ENCODE measurements around the gene SARM1. TPM values are rescaled to one million over a fixed set of nuclear protein-coding genes. Genes with fewer than 3 reads are reported as not detected.

The SARM1 gene
- total RNA-seq, 6 donors from 2014 or later, result 10.3 to 33.5 (median 13.9) TPM

- Histone ChIP-seq H3K9me3 (no peaks in the 10 kb centered on the region), H3K4me3 (no peak overlapping the region), H3K4me1 (peaks cover 21 to 33% (median 24%) of the 10 kb centered on the region in 4 donors), H3K27ac (no peak overlapping the region), H3K36me3 (peaks cover 12 to 50% (median 34%) of the 10 kb centered on the region in 4 donors), H3K27me3 (no peaks in the 10 kb centered on the region)
- TF ChIP-seq CTCF (IDR thresholded peaks at IDR 0.05), result no peak
- no peak for TF ChIP-seq EP300 (IDR thresholded peaks at IDR 0.05)
- no peak for TF ChIP-seq POLR2AphosphoS5 (IDR thresholded peaks at IDR 0.05)
- TF ChIP-seq POLR2A (IDR thresholded peaks at IDR 0.05), result no peak
- 88 to 95% methylated on average over 6 of the region's 6 CpGs for WGBS, 2 donors
- DNase-seq (no peak), ATAC-seq (ENCODE audit: low FRiP score in 2 of 2) (no peak)
Observed at GRCh38 chr17:28331891-28332420, 39.5 kb upstream of the SARM1 start.

GRCh38 chr17:28333083-28333746, 38.3 kb upstream of the SARM1 start:
- Histone ChIP-seq H3K4me3 (no peak overlapping the region), H3K9me3 (no peaks in the 10 kb centered on the region), H3K27me3 (no peaks in the 10 kb centered on the region), H3K4me1 (peaks cover 33 to 45% (median 35%) of the 10 kb centered on the region in 4 donors), H3K36me3 (peaks cover 11 to 40% (median 28%) of the 10 kb centered on the region in 4 donors), H3K27ac (peak overlapping the region in 1 of 4 donors; percentile 94)
- DNase-seq (no peak), ATAC-seq (ENCODE audit: low FRiP score in 2 of 2) (no peak)
- no peak for TF ChIP-seq EP300 (IDR thresholded peaks at IDR 0.05)
- TF ChIP-seq POLR2AphosphoS5 (IDR thresholded peaks at IDR 0.05), result no peak
- TF ChIP-seq CTCF (IDR thresholded peaks at IDR 0.05), result no peak
- TF ChIP-seq POLR2A (IDR thresholded peaks at IDR 0.05), result no peak
- WGBS, 2 donors, result 54 to 90% methylated on average over 1 of the region's 1 CpG

DNA sequence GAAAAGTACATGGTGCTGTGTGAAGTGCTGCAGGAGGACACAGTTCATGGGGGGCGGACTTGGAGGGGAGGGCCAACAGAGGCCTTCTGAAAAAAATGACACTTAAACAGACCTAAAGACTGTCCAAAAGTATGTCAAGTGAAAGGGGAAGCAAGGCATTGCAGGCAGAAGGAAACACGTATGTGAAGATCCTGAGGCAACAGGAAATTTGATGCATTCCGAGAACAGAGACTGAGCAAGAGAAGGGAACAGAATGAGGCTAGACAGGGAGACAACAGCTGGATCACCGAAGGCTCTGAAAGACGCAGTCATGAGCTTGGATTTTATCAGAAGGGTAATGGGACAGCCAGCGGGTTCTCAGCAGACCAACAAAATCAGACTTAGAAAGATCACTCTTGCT, 37.3 kb upstream of the SARM1 start:
- no peaks in the 10 kb centered on the region for H3K27me3 ChIP-seq
- WGBS, 2 donors, result 47 to 48% methylated on average over 6 of the region's 6 CpGs
- peaks cover 36 to 53% (median 37%) of the 10 kb centered on the region in 4 donors for H3K4me1 ChIP-seq
- peaks cover 3 to 31% (median 21%) of the 10 kb centered on the region in 4 donors for H3K36me3 ChIP-seq
- no peak for DNase-seq
- H3K27ac ChIP-seq, result peak overlapping the region; percentile 94 to 97 (median 96)
- ATAC-seq (ENCODE audit: low FRiP score in 2 of 2), result no peak
- no peak for TF ChIP-seq POLR2AphosphoS5 (IDR thresholded peaks at IDR 0.05)
- TF ChIP-seq POLR2A (IDR thresholded peaks at IDR 0.05), result no peak
- no peak for TF ChIP-seq EP300 (IDR thresholded peaks at IDR 0.05)
- no peak for TF ChIP-seq CTCF (IDR thresholded peaks at IDR 0.05)
- H3K4me3 ChIP-seq, result peak overlapping the region in 3 of 4 donors; percentile 86 to 95 (median 87)
- no peaks in the 10 kb centered on the region for H3K9me3 ChIP-seq

- H3K27me3 ChIP-seq, result no peaks in the 10 kb centered on the region
- no peaks in the 10 kb centered on the region for H3K9me3 ChIP-seq
- peaks cover 4 to 31% (median 18%) of the 10 kb centered on the region in 4 donors for H3K36me3 ChIP-seq
- ATAC-seq (ENCODE audit: low FRiP score in 2 of 2), result no peak
- peaks cover 36 to 59% (median 41%) of the 10 kb centered on the region in 4 donors for H3K4me1 ChIP-seq
- H3K27ac ChIP-seq, result peak overlapping the region; percentile 94 to 97 (median 96)
- TF ChIP-seq EP300 (IDR thresholded peaks at IDR 0.05) (no peak), POLR2AphosphoS5 (IDR thresholded peaks at IDR 0.05) (no peak)
- no peak for DNase-seq
- WGBS, 2 donors, result 8 to 16% methylated on average over 12 to 18 of the region's 18 CpGs
- peak overlapping the region; percentile 86 to 95 (median 90) for H3K4me3 ChIP-seq
Observed at GRCh38 chr17:28334666-28335200, 36.8 kb upstream of the SARM1 start.

DNA sequence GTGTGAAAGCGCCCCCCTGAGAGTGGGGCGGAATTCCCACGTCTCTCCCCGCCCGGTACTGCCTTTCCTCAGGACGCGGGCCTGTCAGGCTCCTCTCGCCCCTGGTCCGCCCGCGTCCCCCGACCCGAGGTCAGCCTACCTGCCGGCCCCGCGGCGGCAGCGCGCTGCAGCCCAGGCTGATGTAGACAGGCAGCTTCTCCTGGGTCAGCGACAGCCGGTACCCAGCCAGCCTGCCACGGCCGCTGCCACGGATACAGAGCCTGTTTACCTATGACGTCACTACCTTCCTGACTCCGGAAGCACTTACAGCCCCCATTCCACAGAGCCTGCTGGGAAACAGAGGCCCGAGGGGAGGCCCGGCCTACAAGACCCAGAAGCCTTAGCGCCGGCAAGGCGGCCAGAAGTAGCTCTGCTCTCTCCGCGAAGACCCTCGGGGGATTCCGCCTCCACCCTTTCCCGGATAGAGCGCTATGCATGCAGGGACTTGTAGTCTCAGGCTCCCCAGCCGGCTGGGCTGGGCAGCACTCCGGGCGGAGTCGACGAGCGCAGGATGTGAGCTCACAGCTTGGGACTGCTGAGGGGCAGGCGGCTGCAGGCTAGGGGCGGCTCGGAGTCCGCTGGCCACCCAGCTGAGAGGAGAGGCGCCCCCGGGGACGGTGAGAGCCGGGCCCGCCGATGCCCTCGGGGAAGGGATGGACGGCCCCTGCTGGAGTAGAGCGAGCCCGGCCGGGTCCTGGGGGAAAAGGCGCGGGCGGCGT, 36.1 kb upstream of the SARM1 start, which contains the start of the genes IFT20 and TNFAIP1:
TSS of gene IFT20 (minus strand) at position 272 of the 758 bp plus-strand sequence. CDS start 3,487 bp downstream, outside the sequence.
TSS of gene TNFAIP1 (plus strand) at position 561 of the 758 bp plus-strand sequence. CDS start 3,761 bp downstream, outside the sequence.
- peak; percentile 98 to 99 for ATAC-seq (ENCODE audit: low FRiP score in 2 of 2)
- H3K4me3 ChIP-seq, result peak within 1 kb of the TSS; percentile 86 to 95 (median 90)
- H3K27me3 ChIP-seq, result no peaks in the 10 kb centered on the region
- WGBS, 2 donors, result 0 to 1% methylated on average over 11 to 50 of the region's 62 CpGs
- peak in 1 of 4 donors; percentile 80 for TF ChIP-seq EP300 (IDR thresholded peaks at IDR 0.05)
- TF ChIP-seq CTCF (IDR thresholded peaks at IDR 0.05), result peak in 1 of 6 experiments; percentile 16
- TF ChIP-seq POLR2A (IDR thresholded peaks at IDR 0.05), result peak; percentile 84 to 97 (median 93)
- TF ChIP-seq POLR2AphosphoS5 (IDR thresholded peaks at IDR 0.05), result peak; percentile 91 to 99
- peaks cover 36 to 61% (median 43%) of the 10 kb centered on the region in 4 donors for H3K4me1 ChIP-seq
- H3K36me3 ChIP-seq, result peaks cover 6 to 31% (median 23%) of the 10 kb centered on the region in 4 donors
- no peaks in the 10 kb centered on the region for H3K9me3 ChIP-seq
- peak within 1 kb of the TSS; percentile 94 to 97 (median 96) for H3K27ac ChIP-seq
- DNase-seq, result peak; percentile 95 to 100
